MM.1S (cell line): Measurements from ENCODE around the gene STXBP6.

Source experiments
- EZH2 ChIP-seq: fragments of 300-600 bp; sonication (generic); optimal IDR thresholded peaks from 2 replicates; pipeline ENCODE3; 2017; ENCODE audit warnings: low read depth, mild to moderate bottlenecking, antibody characterized with exemption, low read length, mixed read lengths
- EZH2phosphoT487 ChIP-seq: fragments of 300-600 bp; sonication (generic); IDR thresholded peaks from 2 replicates; pipeline ENCODE4 v1.6.1; 2018; ENCODE audit warnings: antibody characterized with exemption, low read length
- TF ChIP-seq, protein P1 (sequence below): fragments of 300-600 bp; sonication (generic); IDR thresholded peaks from 2 replicates; pipeline ENCODE4 v1.5.1; 2016; ENCODE audit warnings: antibody characterized with exemption, low read length, mixed read lengths

DNA sequence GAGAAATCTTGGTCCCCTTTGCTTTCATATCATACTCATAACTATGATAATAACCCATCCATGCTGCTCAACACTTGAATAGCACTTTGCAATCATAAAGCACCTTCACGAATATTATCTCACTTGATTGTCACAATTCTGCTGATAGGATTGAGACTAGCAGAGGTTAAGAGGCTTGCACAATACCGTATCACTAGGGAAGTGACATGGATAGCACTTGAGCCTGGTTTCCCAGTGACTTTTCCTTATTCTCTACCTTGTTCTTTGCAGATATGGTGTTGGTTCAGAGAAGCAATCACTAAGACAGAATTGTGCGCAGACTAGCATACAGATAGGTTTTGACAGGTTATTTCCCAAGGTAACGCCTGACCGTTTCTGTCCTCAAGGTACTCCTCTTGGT is 229.3 kb downstream of the STXBP6 start:
- TF ChIP-seq, protein P1, sequence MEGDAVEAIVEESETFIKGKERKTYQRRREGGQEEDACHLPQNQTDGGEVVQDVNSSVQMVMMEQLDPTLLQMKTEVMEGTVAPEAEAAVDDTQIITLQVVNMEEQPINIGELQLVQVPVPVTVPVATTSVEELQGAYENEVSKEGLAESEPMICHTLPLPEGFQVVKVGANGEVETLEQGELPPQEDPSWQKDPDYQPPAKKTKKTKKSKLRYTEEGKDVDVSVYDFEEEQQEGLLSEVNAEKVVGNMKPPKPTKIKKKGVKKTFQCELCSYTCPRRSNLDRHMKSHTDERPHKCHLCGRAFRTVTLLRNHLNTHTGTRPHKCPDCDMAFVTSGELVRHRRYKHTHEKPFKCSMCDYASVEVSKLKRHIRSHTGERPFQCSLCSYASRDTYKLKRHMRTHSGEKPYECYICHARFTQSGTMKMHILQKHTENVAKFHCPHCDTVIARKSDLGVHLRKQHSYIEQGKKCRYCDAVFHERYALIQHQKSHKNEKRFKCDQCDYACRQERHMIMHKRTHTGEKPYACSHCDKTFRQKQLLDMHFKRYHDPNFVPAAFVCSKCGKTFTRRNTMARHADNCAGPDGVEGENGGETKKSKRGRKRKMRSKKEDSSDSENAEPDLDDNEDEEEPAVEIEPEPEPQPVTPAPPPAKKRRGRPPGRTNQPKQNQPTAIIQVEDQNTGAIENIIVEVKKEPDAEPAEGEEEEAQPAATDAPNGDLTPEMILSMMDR = no peak
- no peak for TF ChIP-seq EZH2
- TF ChIP-seq EZH2phosphoT487 = no peak
